SK-N-SH (cell line): Measurements from ENCODE around the gene WWOX. TPM values are rescaled to one million over a fixed set of nuclear protein-coding genes. Genes with fewer than 3 reads are reported as not detected.
A peak's percentile ranks its signal among the peaks of the same experiment; 100 is the strongest.

Experiments
- CTCF ChIA-PET: fragments of 300-600, 350-600 bp; formaldehyde crosslinking; extraction: SDS; loops from one replicate; lab custom pipeline; 2021; lab: Yijun Ruan, JAX
- POLR2A ChIA-PET: fragments of 350-600 bp; sonication (Branson Sonifier 250); formaldehyde crosslinking; extraction: SDS; loops from one replicate; lab custom pipeline; 2020; ENCODE audit warnings: antibody characterized with exemption, inconsistent platforms; lab: Yijun Ruan, JAX
- DNase-seq: peaks from one replicate; pipeline ENCODE4 v3.0.0; 2012
- H2AFZ ChIP-seq: fragments of 200-600 bp; sonication (generic); 2 replicates; pipeline ENCODE4 v1.8.1; 2016; ENCODE audit warnings: antibody characterized with exemption, mild to moderate bottlenecking, low read depth
- H3F3A ChIP-seq: fragments of 200-600 bp; sonication (generic); replicated peaks from 2 replicates; pipeline ENCODE3; 2016; ENCODE audit warnings: antibody characterized with exemption, mild to moderate bottlenecking; ENCODE audit not compliant: insufficient read depth
- H3K27ac ChIP-seq, 2 experiments: fragments of 200-500 bp in 1 of 2; fragments of 200-600 bp in 1 of 2; sonication (Bioruptor generic) in 1 of 2; sonication (generic), shearing (Covaris generic) in 1 of 2; 2 replicates each; pipeline versions ENCODE4 v1.5.1 to v1.6.1; 2014 to 2016; ENCODE audit warnings: low read depth in 2 of 2, inconsistent platforms in 1 of 2, low read length in 1 of 2, mild to moderate bottlenecking in 1 of 2, mixed read lengths in 1 of 2
- H3K27me3 ChIP-seq: fragments of 200-600 bp; sonication (generic), shearing (Covaris generic); 2 replicates; pipeline ENCODE4 v1.6.1; 2016; ENCODE audit warnings: mixed run types; ENCODE audit not compliant: insufficient read depth
- H3K36me3 ChIP-seq, 2 experiments: fragments of 200-500 bp in 1 of 2; fragments of 200-600 bp in 1 of 2; sonication (Bioruptor generic) in 1 of 2; sonication (generic) in 1 of 2; replicated peaks in 1 of 2; 2 replicates each; pipeline versions ENCODE3 to v1.5.1; 2014 to 2016; ENCODE audit warnings: low read length in 1 of 2, mild to moderate bottlenecking in 1 of 2; ENCODE audit not compliant: insufficient read depth in 2 of 2, control insufficient read depth in 1 of 2
- H3K4me1 ChIP-seq, 2 experiments: fragments of 200-500 bp in 1 of 2; fragments of 200-600 bp in 1 of 2; sonication (Bioruptor generic) in 1 of 2; sonication (generic), shearing (Covaris generic) in 1 of 2; 2 replicates each; pipeline versions ENCODE4 v1.5.1 to v1.6.1; 2014 to 2016; ENCODE audit warnings: low read depth in 1 of 2, low read length in 1 of 2, mixed run types in 1 of 2; ENCODE audit not compliant: insufficient read depth in 2 of 2, control insufficient read depth in 1 of 2
- H3K4me2 ChIP-seq: fragments of 200-600 bp; sonication (generic), shearing (Covaris generic); 2 replicates; pipeline ENCODE4 v1.6.1; 2017; ENCODE audit warnings: mixed run types
- H3K4me3 ChIP-seq, 2 experiments: fragments of 200-500 bp in 1 of 2; fragments of 200-600 bp in 1 of 2; sonication (Bioruptor generic) in 1 of 2; sonication (generic), shearing (Covaris generic) in 1 of 2; 2 replicates each; pipeline versions ENCODE4 v1.5.1 to v1.8.1; 2014 to 2016; ENCODE audit warnings: low read depth in 2 of 2, inconsistent platforms in 1 of 2, low read length in 1 of 2, mild to moderate bottlenecking in 1 of 2, mixed read lengths in 1 of 2, moderate library complexity in 1 of 2
- H3K79me2 ChIP-seq: fragments of 200-600 bp; sonication (generic); 2 replicates; pipeline ENCODE4 v1.8.1; 2017; ENCODE audit warnings: mild to moderate bottlenecking; ENCODE audit not compliant: insufficient read depth
- H3K9ac ChIP-seq: fragments of 200-600 bp; sonication (generic); 2 replicates; pipeline ENCODE4 v1.6.1; 2017; ENCODE audit warnings: mixed run types
- H3K9me2 ChIP-seq: fragments of 200-600 bp; sonication (generic); 2 replicates; pipeline ENCODE4 v1.6.1; 2017; ENCODE audit warnings: mixed run types
- H3K9me3 ChIP-seq: fragments of 200-600 bp; sonication (generic); 2 replicates; pipeline ENCODE4 v1.6.1; 2017; ENCODE audit warnings: mixed run types, mild to moderate bottlenecking, moderate library complexity
- H4K20me1 ChIP-seq: fragments of 200-600 bp; sonication (generic); 2 replicates; pipeline ENCODE4 v1.6.1; 2017; ENCODE audit warnings: mild to moderate bottlenecking, mixed run types; ENCODE audit not compliant: insufficient read depth
- CHD2 ChIP-seq: fragments of 150-350 bp; IDR thresholded peaks from 2 replicates; pipeline ENCODE4 v1.6.1; 2018; ENCODE audit warnings: low read length; ENCODE audit not compliant: partially characterized antibody
- ELF1 ChIP-seq: IDR thresholded peaks from 2 replicates; pipeline ENCODE4 v1.4.0; 2012
- EP300 ChIP-seq, 2 experiments: IDR thresholded peaks; 2 replicates each; pipeline versions ENCODE4 v1.4.0 to v1.6.1; 2012; ENCODE audit warnings: borderline replicate concordance in 1 of 2, low read depth in 1 of 2, low read length in 1 of 2
- EZH2phosphoT487 ChIP-seq: fragments of 200-600 bp; sonication (generic); IDR thresholded peaks from 2 replicates; pipeline ENCODE4 v1.6.1; 2017; ENCODE audit warnings: low read depth, mixed run types, mild to moderate bottlenecking, antibody characterized with exemption, moderate library complexity, borderline replicate concordance
- FOXJ3 ChIP-seq: sonication (generic); formaldehyde crosslinking; IDR thresholded peaks from 2 replicates; pipeline ENCODE4 v1.5.1; 2020; ENCODE audit warnings: mild to moderate bottlenecking, missing genetic modification reagents
- FOXM1 ChIP-seq: IDR thresholded peaks from 2 replicates; pipeline ENCODE4 v1.4.0; 2012; ENCODE audit warnings: low read depth, mild to moderate bottlenecking
- GATA2 ChIP-seq: sonication (generic); formaldehyde crosslinking; IDR thresholded peaks from 2 replicates; pipeline ENCODE4 v1.5.0; 2020; ENCODE audit warnings: mild to moderate bottlenecking, missing genetic modification reagents
- MEF2A ChIP-seq: IDR thresholded peaks from 2 replicates; pipeline ENCODE4 v1.4.0; 2012; ENCODE audit warnings: low read depth, borderline replicate concordance
- MXI1 ChIP-seq: IDR thresholded peaks from 2 replicates; pipeline ENCODE4 v1.6.1; 2012; ENCODE audit warnings: mild to moderate bottlenecking, low read depth, low read length, improper control_type of control experiment
- NFIC ChIP-seq: IDR thresholded peaks from 2 replicates; pipeline ENCODE4 v1.4.0; 2012; ENCODE audit warnings: borderline replicate concordance
- POLR2AphosphoS5 ChIP-seq: IDR thresholded peaks from 2 replicates; pipeline ENCODE4 v1.6.1; 2012; ENCODE audit warnings: low read depth, low read length
- RXRA ChIP-seq: IDR thresholded peaks from 2 replicates; pipeline ENCODE4 v1.4.0; 2012; ENCODE audit warnings: low read depth, mild to moderate bottlenecking, borderline replicate concordance
- SIN3A ChIP-seq: IDR thresholded peaks from 2 replicates; pipeline ENCODE4 v1.6.1; 2012; ENCODE audit warnings: low read depth, mild to moderate bottlenecking, low read length, moderate library complexity, borderline replicate concordance
- TAF1 ChIP-seq: IDR thresholded peaks from 2 replicates; pipeline ENCODE4 v1.6.1; 2012; ENCODE audit warnings: low read depth, mild to moderate bottlenecking, low read length, moderate library complexity, borderline replicate concordance
- YY1 ChIP-seq: IDR thresholded peaks from 2 replicates; pipeline ENCODE4 v1.4.0; 2012; ENCODE audit warnings: low read depth, mild to moderate bottlenecking
- WGBS: methylation state at CpG from one replicate; pipeline ENCODE4 v1.1.6; 2017; ENCODE audit warnings: low lambda C conversion rate; 5-methylcytosine and 5-hydroxymethylcytosine counted together
- polyA plus RNA-seq, 3 experiments: library from polyadenylated mRNA; depleted of rRNA; stranded (reverse); fragments of >200 nt; gene quantifications; 2 replicates each; pipeline ENCODE4 v1.2.3, GENCODE V29; 2012
- TF ChIP-seq, protein P1 (sequence below): fragments of 150-350 bp; IDR thresholded peaks from 2 replicates; pipeline ENCODE4 v1.6.1; 2017; ENCODE audit warnings: antibody characterized with exemption, low read length, low read depth, borderline replicate concordance
- TF ChIP-seq, protein P2 (sequence below): IDR thresholded peaks from 2 replicates; pipeline ENCODE4 v1.4.0; 2012; ENCODE audit warnings: low read depth
- TF ChIP-seq, protein P3 (sequence below): IDR thresholded peaks from 2 replicates; pipeline ENCODE4 v1.6.1; 2012; ENCODE audit warnings: mild to moderate bottlenecking, low read depth, low read length, moderate library complexity
- TF ChIP-seq, protein P4 (sequence below): fragments of 150-350 bp; IDR thresholded peaks from 2 replicates; pipeline ENCODE4 v1.6.1; 2016; ENCODE audit warnings: mild to moderate bottlenecking, low read depth, low read length

Gene WWOX
- polyA plus RNA-seq, 1 of the 3 experiments (the other 2 are of a cell fraction): 10.8 TPM

DNA sequence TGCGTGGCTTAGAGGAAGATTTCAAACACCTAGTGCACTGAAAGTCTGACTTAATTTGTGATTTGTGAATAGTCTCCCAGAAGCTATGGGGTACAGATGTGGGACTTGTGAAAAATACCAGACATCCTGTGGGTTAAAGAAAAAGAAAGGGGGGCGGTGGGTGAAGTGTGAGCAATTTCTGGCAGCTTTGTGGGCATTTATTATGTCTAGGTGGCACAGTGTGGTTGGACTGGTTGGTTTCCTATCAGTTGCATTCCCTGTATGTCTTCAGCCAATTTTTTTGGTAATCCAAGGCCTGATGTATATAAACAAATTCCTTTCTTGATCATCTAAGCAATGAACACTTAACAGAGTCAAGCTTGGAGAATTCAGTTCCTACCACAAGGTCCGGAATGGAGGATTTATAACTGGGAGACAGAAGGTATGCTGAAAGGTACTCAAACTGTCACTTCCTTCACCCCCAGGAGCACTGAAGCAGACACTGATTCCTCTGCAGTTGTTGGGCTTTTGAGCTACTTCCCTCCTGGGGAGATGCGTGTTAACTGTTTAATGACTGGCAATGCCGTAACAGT lies 211.6 kb downstream of the WWOX start (continued):
- TF ChIP-seq FOXM1: 0 out of 2 replicates have a peak, but pooled peaks have one; percentile 22
- TF ChIP-seq, protein P1, sequence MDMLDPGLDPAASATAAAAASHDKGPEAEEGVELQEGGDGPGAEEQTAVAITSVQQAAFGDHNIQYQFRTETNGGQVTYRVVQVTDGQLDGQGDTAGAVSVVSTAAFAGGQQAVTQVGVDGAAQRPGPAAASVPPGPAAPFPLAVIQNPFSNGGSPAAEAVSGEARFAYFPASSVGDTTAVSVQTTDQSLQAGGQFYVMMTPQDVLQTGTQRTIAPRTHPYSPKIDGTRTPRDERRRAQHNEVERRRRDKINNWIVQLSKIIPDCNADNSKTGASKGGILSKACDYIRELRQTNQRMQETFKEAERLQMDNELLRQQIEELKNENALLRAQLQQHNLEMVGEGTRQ: no peak
- peak in 1 of 2 experiments; percentile 51; a peak in 1 of 4 replicates for TF ChIP-seq EP300 (IDR thresholded peaks at IDR 0.05; ENCODE audit: borderline replicate concordance in 1 of 2, low read depth in 1 of 2, low read length in 1 of 2)
- no peak for TF ChIP-seq MXI1
- no peak for TF ChIP-seq FOXJ3
- no peak for TF ChIP-seq CHD2
- TF ChIP-seq RXRA: no peak; the same call in 1 of the 2 replicates
- TF ChIP-seq NFIC: peak; percentile 37; the same call in 1 of the 2 replicates
- TF ChIP-seq TAF1: no peak
- 0 out of 2 replicates have a peak, but pooled peaks have one; percentile 16 for TF ChIP-seq MEF2A
- TF ChIP-seq, all 33 proteins: peak for 9

DNA sequence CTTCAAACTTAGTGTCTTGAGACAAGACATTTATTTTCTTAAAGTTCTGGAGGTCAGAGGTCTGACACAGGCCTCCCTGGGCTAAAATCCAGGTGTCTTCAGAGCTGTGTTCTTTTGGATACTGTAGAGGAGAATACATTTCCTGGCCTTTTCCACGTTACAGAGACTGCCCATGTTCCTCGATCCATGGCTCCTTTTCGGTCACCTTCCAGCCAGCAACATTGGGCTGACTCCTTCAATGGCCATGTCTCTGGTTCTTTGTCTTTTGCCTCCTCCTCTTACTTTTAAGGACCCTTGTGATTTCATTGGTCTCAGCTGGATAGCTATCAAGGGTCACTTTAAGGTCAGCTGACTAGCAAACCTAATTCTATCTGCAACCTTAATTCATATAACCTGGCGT lies 212.4 kb downstream of the WWOX start:
- H3K9me3 ChIP-seq: no peaks in the 10 kb centered on the region
- CTCF ChIA-PET: no interaction called here
- no peak overlapping the region for H3K27ac ChIP-seq
- no peak overlapping the region for H3K9ac ChIP-seq
- no peaks in the 10 kb centered on the region for H3F3A ChIP-seq
- no peak overlapping the region for H3K4me3 ChIP-seq
- 91% methylated on average over 4 of the region's 4 CpGs for WGBS
- no peaks in the 10 kb centered on the region for H3K36me3 ChIP-seq
- H3K9me2 ChIP-seq: no peaks in the 10 kb centered on the region
- no peak overlapping the region for H3K4me2 ChIP-seq
- POLR2A ChIA-PET: no interaction called here
- no peaks in the 10 kb centered on the region for H4K20me1 ChIP-seq
- no peak for DNase-seq
- H3K27me3 ChIP-seq: no peaks in the 10 kb centered on the region
- H3K4me1 ChIP-seq: peaks cover 5 to 12% of the 10 kb centered on the region in 2 experiments; a peak in 2 of 4 replicates
- H2AFZ ChIP-seq: no peak overlapping the region
- no peaks in the 10 kb centered on the region for H3K79me2 ChIP-seq
- TF ChIP-seq, protein P2, sequence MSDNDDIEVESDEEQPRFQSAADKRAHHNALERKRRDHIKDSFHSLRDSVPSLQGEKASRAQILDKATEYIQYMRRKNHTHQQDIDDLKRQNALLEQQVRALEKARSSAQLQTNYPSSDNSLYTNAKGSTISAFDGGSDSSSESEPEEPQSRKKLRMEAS: no peak
- TF ChIP-seq, protein P3, sequence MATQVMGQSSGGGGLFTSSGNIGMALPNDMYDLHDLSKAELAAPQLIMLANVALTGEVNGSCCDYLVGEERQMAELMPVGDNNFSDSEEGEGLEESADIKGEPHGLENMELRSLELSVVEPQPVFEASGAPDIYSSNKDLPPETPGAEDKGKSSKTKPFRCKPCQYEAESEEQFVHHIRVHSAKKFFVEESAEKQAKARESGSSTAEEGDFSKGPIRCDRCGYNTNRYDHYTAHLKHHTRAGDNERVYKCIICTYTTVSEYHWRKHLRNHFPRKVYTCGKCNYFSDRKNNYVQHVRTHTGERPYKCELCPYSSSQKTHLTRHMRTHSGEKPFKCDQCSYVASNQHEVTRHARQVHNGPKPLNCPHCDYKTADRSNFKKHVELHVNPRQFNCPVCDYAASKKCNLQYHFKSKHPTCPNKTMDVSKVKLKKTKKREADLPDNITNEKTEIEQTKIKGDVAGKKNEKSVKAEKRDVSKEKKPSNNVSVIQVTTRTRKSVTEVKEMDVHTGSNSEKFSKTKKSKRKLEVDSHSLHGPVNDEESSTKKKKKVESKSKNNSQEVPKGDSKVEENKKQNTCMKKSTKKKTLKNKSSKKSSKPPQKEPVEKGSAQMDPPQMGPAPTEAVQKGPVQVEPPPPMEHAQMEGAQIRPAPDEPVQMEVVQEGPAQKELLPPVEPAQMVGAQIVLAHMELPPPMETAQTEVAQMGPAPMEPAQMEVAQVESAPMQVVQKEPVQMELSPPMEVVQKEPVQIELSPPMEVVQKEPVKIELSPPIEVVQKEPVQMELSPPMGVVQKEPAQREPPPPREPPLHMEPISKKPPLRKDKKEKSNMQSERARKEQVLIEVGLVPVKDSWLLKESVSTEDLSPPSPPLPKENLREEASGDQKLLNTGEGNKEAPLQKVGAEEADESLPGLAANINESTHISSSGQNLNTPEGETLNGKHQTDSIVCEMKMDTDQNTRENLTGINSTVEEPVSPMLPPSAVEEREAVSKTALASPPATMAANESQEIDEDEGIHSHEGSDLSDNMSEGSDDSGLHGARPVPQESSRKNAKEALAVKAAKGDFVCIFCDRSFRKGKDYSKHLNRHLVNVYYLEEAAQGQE: no peak
- TF ChIP-seq MEF2A (no peak), FOXJ3 (no peak), FOXM1 (no peak), YY1 (no peak), GATA2 (no peak), EZH2phosphoT487 (no peak), POLR2AphosphoS5 (no peak), SIN3A (no peak), ELF1 (no peak), EP300 (IDR thresholded peaks at IDR 0.05; ENCODE audit: borderline replicate concordance in 1 of 2, low read depth in 1 of 2, low read length in 1 of 2) (no peak)
- TF ChIP-seq, protein P1: no peak
- TF ChIP-seq, protein P4, sequence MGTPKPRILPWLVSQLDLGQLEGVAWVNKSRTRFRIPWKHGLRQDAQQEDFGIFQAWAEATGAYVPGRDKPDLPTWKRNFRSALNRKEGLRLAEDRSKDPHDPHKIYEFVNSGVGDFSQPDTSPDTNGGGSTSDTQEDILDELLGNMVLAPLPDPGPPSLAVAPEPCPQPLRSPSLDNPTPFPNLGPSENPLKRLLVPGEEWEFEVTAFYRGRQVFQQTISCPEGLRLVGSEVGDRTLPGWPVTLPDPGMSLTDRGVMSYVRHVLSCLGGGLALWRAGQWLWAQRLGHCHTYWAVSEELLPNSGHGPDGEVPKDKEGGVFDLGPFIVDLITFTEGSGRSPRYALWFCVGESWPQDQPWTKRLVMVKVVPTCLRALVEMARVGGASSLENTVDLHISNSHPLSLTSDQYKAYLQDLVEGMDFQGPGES: no peak
- TF ChIP-seq, all 33 proteins: peak for 0
